Upper lobe of right lung (tissue), 1 donor: Measurements from ENCODE around the gene CCDC27. TPM values are rescaled to one million over a fixed set of nuclear protein-coding genes. Genes with fewer than 3 reads are reported as not detected.

Experiments
- ATAC-seq: fragments of 200-7000 bp; cut with Tn5 transposase; one replicate; pipeline ENCODE4 v1.9.1; 2020; ENCODE audit warnings: mild to moderate bottlenecking, moderate library complexity
- DNase-seq: peaks from one replicate; pipeline ENCODE4 v3.0.0-alpha.2; 2020
- H3K27ac ChIP-seq: fragments of 200-600 bp; one replicate; pipeline ENCODE4 v1.8.0; 2022
- H3K27me3 ChIP-seq: fragments of 200-600 bp; one replicate; pipeline ENCODE4 v1.8.0; 2022; ENCODE audit warnings: mild to moderate bottlenecking
- H3K36me3 ChIP-seq: fragments of 200-600 bp; one replicate; pipeline ENCODE4 v1.8.0; 2022
- H3K4me1 ChIP-seq: fragments of 200-600 bp; one replicate; pipeline ENCODE4 v1.8.0; 2022
- H3K4me3 ChIP-seq: fragments of 200-600 bp; one replicate; pipeline ENCODE4 v1.8.0; 2022; ENCODE audit warnings: mild to moderate bottlenecking
- H3K9me3 ChIP-seq: fragments of 200-600 bp; one replicate; pipeline ENCODE4 v1.8.0; 2022
- intact Hi-C: fragments of 100-400 bp; cut with DNase I; formaldehyde crosslinking; loops from one replicate; pipeline ENCODE4 v1.11.0; 2022
- total RNA-seq: library from RNA; stranded (reverse); fragmentation: NEBNext Ultra II Directional; extraction: Animal tissue kit (Norgen Biotek cat#: 25700); gene quantifications from one replicate; pipeline ENCODE4 v1.2.1, GENCODE V29; 2021
- TF ChIP-seq, protein P1 (sequence below): fragments of 200-600 bp; IDR thresholded peaks from one replicate; pipeline ENCODE4 v1.8.0; 2022; ENCODE audit warnings: antibody characterized with exemption
- donor health status: DM: no; HTN: yes; CAD: no; lungs with severe emphysema.

Gene CCDC27
- total RNA-seq, 1 donor from 2014 or later: not detected

DNA sequence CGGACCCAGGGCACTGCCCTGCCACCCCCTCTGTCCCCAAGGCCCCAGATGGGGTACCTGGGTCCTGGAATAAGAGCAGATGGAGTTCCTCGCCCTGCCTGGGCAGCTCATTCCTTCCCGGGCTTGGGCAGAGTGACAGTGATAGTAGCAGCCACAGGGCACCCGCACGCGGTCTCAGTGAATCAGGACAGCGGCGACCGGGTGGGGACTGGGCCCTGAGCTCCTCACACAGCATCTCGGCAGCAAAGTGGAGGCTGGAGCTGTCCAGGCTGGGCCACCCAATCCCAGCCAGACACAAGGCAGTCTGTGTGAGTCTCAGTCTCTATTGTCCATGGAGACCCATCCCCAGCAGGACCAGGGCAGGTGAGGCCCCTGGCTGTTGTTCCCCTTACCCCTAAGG lies 37.4 kb upstream of the CCDC27 start:
- Histone ChIP-seq H3K27ac (no peak overlapping the region), H3K9me3 (no peaks in the 10 kb centered on the region), H3K36me3 (no peaks in the 10 kb centered on the region), H3K27me3 (peaks cover 36% of the 10 kb centered on the region), H3K4me1 (peaks cover 7% of the 10 kb centered on the region), H3K4me3 (no peak overlapping the region)
- TF ChIP-seq, protein P1, sequence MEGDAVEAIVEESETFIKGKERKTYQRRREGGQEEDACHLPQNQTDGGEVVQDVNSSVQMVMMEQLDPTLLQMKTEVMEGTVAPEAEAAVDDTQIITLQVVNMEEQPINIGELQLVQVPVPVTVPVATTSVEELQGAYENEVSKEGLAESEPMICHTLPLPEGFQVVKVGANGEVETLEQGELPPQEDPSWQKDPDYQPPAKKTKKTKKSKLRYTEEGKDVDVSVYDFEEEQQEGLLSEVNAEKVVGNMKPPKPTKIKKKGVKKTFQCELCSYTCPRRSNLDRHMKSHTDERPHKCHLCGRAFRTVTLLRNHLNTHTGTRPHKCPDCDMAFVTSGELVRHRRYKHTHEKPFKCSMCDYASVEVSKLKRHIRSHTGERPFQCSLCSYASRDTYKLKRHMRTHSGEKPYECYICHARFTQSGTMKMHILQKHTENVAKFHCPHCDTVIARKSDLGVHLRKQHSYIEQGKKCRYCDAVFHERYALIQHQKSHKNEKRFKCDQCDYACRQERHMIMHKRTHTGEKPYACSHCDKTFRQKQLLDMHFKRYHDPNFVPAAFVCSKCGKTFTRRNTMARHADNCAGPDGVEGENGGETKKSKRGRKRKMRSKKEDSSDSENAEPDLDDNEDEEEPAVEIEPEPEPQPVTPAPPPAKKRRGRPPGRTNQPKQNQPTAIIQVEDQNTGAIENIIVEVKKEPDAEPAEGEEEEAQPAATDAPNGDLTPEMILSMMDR: no peak
- intact Hi-C loops: no loop called here
- DNase-seq (no peak), ATAC-seq (no peak)

DNA sequence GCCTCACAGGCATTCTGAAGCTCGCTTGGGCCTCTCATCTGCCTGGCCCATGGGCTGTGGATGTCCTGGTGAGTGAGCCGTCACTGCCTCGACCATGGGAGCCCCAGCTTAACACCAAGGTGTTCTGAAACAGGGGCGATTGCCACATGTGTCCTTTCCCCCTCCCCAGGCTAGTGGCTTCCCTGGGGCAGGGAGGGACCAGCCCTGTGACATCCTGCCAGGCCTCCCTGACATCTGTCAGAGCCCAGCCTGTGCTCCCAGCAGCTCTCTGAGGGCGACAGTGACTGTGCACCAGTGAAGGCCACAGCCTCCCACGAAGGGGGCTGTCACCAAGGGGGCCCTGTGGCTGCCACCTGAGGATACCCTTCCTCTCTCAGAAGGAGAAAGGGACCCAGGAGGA lies 35.9 kb upstream of the CCDC27 start:
- Histone ChIP-seq H3K27me3 (peaks cover 23% of the 10 kb centered on the region), H3K4me3 (no peak overlapping the region), H3K4me1 (peaks cover 7% of the 10 kb centered on the region), H3K27ac (no peak overlapping the region), H3K36me3 (no peaks in the 10 kb centered on the region), H3K9me3 (no peaks in the 10 kb centered on the region)
- TF ChIP-seq, protein P1: no peak
- intact Hi-C loops: no loop called here
- DNase-seq (no peak), ATAC-seq (no peak)

DNA sequence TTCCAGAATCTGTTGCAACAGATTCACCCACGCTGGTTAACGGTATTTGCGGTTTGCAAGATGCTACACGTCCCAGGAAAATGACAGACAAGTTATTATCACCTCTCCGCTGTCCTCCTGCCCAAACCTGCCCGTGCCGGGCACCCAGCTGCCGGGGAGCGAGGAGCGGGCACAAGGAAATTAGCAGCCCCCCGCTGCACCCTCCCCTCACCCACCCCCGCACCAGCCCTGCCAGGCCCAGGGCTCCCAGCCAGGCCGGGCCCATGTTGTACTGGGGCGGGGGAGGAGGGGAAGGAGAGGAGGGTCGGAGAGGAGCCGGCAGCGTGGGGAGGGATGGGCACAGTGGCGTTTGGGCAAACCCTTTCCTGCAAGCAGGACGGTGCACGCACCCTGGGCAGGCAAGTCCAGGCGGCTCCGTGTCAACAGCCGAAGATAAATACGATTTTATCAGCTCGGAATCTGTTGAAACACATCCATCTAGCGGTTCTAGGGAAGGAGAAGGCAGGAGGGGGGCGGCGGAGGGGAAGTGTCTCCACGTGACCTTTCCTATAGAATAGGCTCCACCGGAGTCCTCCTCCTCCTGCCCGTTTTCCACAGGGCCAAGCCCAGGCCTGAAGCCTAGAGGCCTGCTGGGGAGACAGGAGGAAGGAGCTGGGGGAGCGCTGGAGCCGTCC lies 35.1 kb upstream of the CCDC27 start:
- intact Hi-C loops: no loop called here
- DNase-seq (no peak), ATAC-seq (peak; percentile 4)
- H3K27me3 ChIP-seq: peaks cover 23% of the 10 kb centered on the region
- no peak overlapping the region for H3K4me3 ChIP-seq
- H3K36me3 ChIP-seq: no peaks in the 10 kb centered on the region
- peaks cover 7% of the 10 kb centered on the region for H3K4me1 ChIP-seq
- TF ChIP-seq, protein P1: no peak
- no peaks in the 10 kb centered on the region for H3K9me3 ChIP-seq
- H3K27ac ChIP-seq: no peak overlapping the region

DNA sequence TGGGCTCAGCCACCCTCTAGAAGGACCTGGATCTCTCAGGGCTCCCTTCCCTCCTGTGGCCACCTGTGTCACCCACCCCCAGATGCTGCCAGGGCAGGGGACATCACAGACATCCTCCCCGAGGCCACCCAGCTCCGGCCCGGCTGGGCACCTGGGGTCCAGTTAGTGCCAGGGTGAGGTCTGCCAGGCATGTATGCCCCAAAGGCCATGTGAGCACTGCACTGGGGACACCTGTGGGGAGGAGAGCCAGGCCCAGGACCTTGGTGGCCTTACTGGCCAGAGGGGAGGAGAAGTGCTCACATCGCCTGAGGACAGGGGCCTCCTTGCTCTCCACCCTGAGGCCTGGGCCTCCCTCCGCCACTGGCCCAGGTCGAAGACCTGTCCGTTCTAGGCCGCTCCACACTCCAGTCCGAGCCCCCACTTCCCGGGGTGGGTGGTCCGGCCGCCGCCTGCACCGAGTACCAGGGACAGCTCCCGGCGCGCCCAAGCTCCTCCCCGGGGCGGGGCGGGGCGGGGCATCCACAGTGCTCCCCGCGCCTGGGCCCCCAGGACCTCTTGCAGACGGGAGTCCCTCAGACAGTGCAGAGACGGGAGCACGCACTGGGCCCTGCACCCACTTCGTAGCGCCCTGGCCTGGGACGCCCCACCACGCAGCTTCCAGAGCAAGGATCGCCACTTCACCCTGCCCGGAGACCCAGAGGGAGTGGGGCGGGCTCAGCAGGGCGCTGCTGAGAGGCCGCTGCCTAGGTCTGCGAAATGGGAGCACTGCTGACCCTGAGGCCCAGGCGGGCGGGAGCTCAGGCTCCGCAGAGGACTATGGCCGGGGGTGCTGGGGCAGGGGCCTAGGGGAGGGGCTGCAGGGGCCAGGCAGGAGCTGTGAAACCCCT lies 34.3 kb upstream of the CCDC27 start:
- no peaks in the 10 kb centered on the region for H3K36me3 ChIP-seq
- no peak overlapping the region for H3K27ac ChIP-seq
- TF ChIP-seq, protein P1: no peak
- H3K4me3 ChIP-seq: no peak overlapping the region
- ATAC-seq (peak; percentile 3), DNase-seq (no peak)
- H3K27me3 ChIP-seq: peaks cover 23% of the 10 kb centered on the region
- H3K9me3 ChIP-seq: no peaks in the 10 kb centered on the region
- H3K4me1 ChIP-seq: peaks cover 7% of the 10 kb centered on the region
- intact Hi-C loops: no loop called here

DNA sequence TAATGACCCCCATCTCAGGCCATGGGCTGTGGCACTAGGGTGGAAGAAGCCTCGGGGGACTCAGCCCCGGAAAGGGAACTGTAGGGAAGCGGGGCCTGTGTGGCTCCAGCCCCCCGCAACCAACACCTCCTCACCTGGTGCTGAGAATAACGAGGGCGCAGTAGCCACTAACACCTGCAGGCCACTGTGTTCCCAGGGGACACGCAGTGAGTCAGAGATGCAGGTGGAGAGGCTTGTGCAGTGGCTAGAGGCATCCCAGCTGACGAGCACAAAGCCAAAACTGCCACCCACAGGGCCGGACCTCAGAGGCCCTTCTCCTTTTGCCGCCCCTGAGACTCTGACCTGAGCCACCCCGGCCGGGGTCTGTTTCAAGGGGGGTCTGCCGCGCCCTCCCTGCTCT lies 33.5 kb upstream of the CCDC27 start:
- Histone ChIP-seq H3K9me3 (no peaks in the 10 kb centered on the region), H3K36me3 (no peaks in the 10 kb centered on the region), H3K4me3 (no peak overlapping the region), H3K4me1 (peaks cover 7% of the 10 kb centered on the region), H3K27ac (no peak overlapping the region), H3K27me3 (peaks cover 23% of the 10 kb centered on the region)
- intact Hi-C loops: no loop called here
- DNase-seq: no peak
- ATAC-seq: no peak
- TF ChIP-seq, protein P1: no peak
